ENCODE measurements around the gene INPPL1.

DNA sequence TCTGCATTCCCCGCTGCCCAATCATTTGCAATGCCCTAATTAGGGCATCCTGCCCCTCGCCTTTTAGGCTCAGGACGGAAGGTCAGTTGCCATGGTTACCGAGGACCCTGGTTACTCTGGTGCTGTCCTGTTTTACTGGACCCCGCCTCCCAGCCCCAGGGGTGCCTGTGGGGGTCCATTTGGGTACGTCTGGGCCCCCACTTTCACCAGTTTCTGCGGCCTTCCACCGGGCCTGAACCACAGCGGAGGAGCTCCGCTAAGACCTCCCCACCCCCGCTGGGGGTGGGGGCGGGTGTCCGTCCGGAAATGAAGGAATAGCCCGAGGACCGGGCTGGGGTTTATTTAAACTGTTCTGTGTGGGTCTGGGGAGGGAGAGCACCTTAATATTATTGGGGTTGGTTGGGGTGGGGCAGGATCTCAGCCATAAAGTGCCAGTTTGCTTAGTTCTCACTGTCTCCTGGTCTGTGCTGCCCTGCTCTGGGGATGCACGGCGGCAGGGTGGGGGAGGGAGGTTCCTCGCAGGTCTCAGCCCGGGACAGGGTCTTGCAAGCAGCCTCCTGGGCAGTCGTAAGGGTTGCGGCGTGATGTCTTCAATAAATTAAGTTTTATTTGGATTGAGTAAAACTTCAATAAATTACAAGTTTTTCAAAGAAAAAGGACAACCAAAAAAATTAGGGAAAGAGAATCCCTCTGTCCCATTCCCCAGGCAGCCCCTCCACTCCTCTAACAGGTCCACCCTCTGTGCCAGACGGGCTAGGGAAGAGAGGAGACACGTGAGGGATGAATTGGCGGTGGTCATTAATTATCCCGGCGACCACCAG is 14.1 kb downstream of the INPPL1 start:
- TF ChIP-seq POLR2A (IDR thresholded peaks at IDR 0.05; ENCODE audit: low read depth, low read length) (0 out of 2 replicates have a peak, but pooled peaks have one; percentile 6), POLR2AphosphoS5 (IDR thresholded peaks at IDR 0.05; ENCODE audit: low read depth, low read length) (no peak)
